Activated effector memory CD4-positive, alpha-beta T cell treated with Interleukin-2 at 50 U/mL for 16 hours (primary cell): Measurements from ENCODE around the gene PEX14.
"Not testable (repeated sequence)": the region's sequence is repeated elsewhere in the genome, so short reads cannot be mapped to it uniquely, and the experiment has no call there.

Experiments used
- DNase-seq: peaks from one replicate; pipeline ENCODE4 v3.0.0-alpha.2; 2020

Gene PEX14

DNA sequence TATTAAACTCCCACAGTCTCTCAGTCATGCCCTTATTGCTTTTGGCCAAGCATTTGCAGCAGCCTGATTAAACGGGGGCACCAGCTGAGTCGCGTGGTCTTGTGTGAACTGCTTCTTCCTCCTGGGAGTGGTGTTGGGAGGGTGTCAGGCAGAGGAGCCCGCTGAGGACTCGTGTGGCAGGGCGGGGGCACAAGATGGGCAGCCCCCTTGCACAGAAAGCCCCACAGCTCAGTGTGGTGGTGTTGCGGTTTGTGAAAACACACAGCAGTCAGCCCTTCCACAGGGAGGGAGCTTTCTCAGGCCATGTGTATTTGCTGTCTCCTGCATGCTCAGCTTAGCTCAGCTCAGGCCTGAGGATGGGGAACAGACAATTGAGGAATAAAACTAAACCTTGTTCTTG lies 22.4 kb downstream of the PEX14 start:
- DNase-seq = no peak

GRCh38 chr1:10498231-10498630 lies 23.5 kb downstream of the PEX14 start:
- DNase-seq = no peak

DNA sequence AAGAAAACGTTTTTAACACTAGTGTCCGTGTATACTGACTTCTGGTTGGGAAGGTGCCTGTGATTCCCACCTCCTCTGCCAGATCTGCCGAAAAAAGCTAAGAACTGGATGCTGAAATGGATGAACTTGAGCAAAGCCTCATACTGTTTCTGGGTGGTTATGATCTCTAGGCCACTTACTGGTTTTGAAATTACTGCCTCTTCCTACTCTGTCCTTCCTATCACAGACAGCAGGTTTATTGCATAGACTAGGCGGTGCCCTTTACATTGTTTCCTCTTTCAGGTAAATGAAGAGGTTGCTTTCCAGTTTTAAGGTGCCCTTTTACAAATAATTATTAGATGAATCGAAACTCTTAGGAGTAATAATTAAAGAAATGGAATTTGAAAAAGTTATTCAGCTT lies 27.5 kb downstream of the PEX14 start:
- DNase-seq = no peak

DNA sequence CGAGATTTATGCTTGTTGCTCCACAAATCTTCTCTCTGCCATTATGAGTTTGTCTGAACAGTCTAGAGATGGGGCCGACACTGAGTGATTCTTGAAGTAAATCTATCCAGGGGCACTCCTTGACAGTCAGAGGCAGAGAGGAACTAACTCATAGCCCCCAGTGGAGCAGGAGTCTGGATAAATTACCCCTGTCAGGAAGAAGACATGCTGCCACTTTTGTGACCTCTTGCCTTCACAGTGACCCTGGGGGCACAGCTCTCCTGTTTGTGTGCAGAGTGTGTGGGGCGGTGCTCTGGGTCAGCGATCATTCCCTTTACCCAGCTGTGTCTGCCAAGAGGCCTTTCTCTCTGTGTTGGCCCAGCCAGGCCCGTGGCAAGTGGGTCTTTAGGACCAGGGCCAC lies 29.5 kb downstream of the PEX14 start:
- no peak for DNase-seq

DNA sequence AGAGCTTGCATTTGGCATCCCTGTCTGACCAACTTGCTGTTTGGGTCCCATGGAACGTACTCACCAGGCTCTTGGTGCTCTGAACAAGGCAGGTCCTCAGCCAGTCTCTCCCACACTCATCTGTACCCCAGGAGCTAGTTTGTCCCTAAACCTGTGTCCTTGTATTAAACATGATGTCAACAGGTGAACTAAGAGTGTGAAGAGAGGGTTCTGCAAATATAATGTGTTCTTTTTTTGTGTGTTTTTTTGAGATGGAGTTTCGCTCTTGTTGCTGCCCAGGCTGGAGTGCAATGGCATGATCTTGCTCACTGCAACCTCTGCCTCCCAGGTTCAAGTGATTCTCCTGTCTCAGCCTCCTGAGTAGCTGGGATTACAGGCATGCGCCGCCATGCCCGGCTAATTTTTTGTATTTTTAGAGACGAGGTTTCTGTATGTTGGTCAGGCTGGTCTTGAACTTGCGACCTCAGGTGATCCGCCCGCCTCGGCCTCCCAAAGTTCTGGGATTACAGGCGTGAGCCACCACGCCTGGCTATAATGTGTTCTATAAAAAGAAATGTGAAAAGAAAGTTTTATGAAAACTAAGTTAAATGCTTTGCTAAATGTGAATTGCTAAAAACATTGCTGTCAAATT lies 31.4 kb downstream of the PEX14 start:
- not testable (repeated sequence) for DNase-seq

- no peak for DNase-seq
Observed at GRCh38 chr1:10506677-10507047, 31.9 kb downstream of the PEX14 start.

DNA sequence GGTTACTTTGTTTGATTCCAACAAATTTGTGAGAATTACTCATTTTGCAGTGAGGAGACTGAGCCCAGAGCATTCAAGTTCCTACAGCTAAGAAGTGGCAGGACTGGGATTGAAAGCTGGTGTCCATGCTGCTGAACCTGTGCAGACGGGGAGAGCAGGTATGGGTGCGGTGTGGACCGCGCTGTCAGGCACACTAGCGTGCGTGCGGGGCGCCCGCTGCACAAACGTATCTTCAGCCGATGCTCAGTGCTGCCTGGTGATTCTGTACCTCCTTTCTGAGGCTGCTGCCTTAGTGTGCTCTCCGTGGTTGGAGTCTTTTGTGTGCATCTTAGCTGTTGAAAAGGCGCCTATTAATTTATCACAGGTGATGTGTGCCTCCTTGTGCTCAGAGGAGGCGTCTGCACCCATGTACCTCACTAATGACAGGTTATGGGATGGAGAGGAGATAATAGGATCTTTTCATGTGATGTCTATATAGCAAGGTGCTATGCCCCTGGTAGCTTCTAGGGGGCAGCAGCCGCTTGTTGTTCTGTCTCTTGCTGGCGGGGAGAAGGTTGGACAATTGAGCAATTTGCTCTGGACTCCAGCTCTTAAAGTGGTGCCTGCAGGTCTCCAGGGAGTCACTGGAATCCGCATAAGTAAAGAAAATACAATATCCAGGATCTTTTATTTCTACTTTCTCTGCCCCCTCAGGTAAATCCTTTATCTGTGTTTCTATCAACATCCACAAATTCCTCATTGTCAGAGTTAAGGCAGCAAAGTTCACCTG lies 32.5 kb downstream of the PEX14 start:
- DNase-seq = peak; percentile 36

DNA sequence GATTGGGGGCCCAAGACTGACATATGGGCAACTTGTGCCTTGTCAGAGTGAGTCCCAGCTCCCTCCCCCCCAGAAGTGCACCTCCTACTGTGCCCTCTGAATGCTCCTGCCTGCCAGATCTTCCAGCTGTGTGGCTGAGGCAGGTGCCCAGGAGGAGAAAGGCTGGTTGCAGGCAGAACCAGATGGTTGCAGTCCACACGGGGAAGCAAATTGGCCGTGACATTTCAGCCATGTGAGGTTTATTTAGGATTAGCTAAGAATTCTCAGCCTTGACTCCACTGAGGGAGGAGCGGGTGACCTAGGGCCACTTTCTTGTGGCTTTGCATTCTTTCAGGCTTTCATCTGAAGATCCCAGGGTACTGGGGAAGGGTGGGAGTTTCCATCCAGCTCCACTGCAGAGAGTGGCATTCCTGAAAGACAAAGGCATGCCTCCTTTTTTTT lies 33.8 kb downstream of the PEX14 start:
- DNase-seq = no peak

- no peak for DNase-seq
Observed at GRCh38 chr1:10509809-10510509, 35.2 kb downstream of the PEX14 start.

- DNase-seq = peak; percentile 69
Observed at GRCh38 chr1:10510520-10511493, 36.1 kb downstream of the PEX14 start.

DNA sequence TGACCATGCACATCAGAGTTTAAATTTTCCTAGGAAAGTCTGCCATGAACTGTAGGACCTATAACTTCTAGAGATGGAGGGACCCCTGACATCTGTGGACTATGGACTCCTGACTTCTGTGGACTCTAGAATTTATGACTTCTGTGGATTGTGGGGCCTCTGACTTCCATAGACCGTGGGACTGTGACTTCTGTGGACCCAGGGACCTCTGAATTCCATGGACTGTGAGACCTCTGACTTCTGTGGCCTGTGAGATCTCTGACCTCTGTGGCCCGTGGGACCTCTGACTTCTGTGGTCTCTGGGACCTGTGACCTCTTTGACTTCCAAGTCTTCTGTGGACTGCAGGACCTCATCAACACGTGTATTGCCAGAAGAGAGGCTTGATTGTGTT lies 36.7 kb downstream of the PEX14 start:
- DNase-seq = no peak

DNA sequence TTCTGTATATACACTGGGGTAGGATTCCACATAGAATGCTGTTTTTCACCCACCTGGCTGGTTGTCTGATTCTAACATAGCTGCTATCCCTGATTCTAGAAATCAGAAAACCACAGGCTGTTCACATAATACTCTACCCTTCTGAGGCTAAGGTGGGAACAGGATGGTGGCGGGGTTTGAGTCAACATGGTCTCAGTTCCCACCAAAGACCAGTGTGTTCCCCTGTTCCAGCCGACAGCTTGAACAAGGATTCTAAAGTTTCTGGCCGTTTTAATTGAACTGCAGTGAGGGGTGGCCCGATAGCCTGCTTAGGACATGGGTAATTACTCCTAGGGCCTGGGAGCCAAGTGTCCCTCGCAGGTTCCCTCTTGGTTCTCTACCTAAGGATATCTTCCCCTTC lies 38.4 kb downstream of the PEX14 start:
- no peak for DNase-seq

DNA sequence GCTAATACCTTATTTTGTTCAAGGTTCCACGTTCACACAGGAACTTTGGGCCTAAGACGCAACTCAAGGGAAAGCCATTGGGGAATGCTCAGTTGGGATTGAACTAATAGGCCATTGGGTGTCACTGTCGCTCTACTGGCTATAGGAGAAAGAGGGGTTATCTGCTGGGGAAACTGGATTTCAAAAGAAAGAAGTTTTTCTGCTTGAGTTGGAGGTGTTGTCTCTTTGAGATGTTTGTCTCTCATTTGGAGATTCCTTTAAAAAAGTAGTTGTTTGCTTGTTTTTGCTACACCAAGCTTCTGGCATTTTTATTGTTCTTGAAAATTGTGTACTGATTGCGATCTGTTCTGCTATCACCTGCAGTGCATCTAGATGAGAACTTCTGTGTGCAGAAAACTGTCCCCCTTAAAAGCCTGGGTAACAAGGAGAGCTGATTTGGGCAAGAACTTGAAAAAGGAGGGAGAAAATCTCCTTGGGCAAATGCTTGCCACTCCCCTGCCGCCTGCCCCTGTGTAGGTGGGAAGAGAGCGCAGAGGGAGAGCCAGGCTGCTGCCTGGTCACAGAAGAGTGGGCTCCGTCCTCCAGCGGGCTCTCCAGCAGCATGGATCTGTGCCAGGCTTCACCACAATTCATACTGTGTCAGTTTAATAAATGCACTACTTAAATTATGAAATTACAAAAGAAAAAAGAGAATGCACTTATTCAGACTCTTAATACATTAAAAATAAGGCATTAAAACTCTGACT lies 39.9 kb downstream of the PEX14 start:
- no peak for DNase-seq

DNA sequence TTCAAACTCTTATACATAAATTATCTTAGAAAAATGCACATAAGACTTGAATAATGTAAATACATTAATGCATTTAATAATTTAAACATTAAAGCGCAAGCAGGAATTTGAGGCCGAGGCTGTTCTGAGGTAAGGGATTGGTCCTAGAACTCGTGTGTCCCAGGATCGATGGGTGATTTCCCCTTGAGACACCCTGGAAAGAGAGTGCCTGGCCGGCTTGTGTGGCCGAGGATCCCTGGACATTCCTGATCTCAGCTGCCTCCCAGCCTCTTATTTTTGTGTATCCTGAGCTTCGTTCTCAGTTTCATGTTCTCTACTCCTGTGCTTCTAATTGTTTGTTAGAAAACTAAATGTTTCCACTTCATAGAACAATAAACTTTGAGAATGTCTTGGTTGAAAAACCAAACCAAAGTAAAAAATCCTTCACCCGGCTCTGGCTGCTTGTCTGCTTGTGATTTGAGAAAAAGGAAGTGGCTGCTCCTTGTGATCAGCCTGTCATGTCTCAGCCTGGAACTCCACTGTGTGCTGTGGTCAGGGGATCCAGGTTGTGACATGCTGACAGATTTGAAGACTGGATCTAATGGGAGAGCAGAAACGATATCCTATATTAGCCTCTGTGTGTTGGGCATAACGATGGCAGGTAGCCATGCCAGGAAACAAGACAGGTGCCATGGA lies 40.7 kb downstream of the PEX14 start:
- DNase-seq = no peak

- DNase-seq = no peak
Observed at GRCh38 chr1:10515976-10516750, 41.4 kb downstream of the PEX14 start.

- DNase-seq = no peak
Observed at GRCh38 chr1:10516925-10517676, 42.4 kb downstream of the PEX14 start.

DNA sequence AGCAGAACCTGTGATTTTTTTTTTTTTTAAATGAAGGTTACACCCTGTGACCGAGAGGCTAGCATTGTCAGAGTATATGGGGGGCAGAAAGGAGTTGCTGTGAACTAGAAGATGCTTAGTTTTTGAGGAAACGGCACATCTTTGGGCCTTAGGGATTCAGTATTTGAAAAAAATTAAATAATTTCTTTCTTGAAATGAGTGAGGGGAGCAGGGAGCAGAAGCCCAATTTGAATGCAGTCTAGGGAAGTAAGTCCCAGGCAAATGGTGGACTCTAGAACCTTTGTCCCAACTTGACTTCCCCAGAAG lies 42.9 kb downstream of the PEX14 start:
- no peak for DNase-seq

- no peak for DNase-seq
Observed at GRCh38 chr1:10519016-10519417, 44.3 kb downstream of the PEX14 start.

DNA sequence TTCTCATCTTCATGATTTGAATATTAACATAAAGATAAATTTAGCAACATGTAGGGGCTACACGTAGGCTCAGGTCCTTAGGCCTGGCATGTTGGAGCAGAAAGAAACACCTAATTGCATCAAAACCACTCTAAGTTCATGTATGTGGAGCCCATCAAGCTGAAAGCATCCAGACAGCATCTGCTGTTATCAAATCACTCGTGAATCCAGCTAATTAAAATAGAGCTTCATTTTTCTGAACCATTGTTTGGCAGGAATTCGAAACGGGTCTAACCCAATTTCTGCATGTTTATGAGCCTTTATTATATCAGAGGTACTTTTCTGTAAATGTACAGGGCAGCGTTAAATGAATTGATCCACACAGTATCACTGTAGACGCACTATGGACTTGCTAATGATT lies 45.7 kb downstream of the PEX14 start:
- no peak for DNase-seq

DNA sequence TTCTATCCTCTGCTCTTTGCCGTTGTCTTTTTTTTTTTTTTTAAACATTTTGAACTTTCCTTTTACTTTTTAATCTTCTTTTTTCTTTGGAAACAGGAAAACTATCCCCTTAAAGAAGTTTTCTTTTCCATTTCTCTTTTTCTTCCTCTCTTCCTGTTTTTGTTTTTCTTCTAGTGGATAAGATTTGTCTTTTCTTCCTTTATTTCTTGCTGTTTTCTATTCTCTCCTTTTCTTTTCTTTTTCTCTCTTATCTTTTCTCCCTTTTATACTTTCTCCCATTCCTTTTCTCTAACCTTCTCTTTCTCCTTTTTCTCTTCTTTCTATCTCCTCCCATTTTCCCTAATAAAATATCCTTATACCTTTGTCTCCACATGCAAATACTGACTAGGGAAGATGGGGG lies 46.2 kb downstream of the PEX14 start:
- no peak for DNase-seq
